HEK293 (cell line): ENCODE data around the gene AUP1.

Experiments
- CTCF ChIA-PET: fragments of 350-600 bp; formaldehyde crosslinking; extraction: SDS; loops from one replicate; lab custom pipeline; 2021; ENCODE audit warnings: antibody characterized with exemption; lab: Yijun Ruan, JAX
- POLR2A ChIA-PET: fragments of 300-600 bp; formaldehyde crosslinking; extraction: SDS; loops from one replicate; lab custom pipeline; 2020; ENCODE audit warnings: antibody characterized with exemption, inconsistent platforms; lab: Yijun Ruan, JAX
- H3K27ac ChIP-seq: fragments of 200-500 bp; sonication (Bioruptor generic); 2 replicates; pipeline ENCODE4 v1.5.1; 2014; ENCODE audit warnings: low read depth, low read length, control low read depth, inconsistent platforms; ENCODE audit errors: extremely low read depth
- H3K36me3 ChIP-seq, 2 experiments: fragments of 200-500 bp in 1 of 2; sonication (Bioruptor generic) in 1 of 2; 1 replicate in 1 of 2; 2 replicates in 1 of 2; pipeline ENCODE4 v1.5.1; 2014 to 2017; ENCODE audit warnings: inconsistent platforms in 2 of 2, low read length in 2 of 2; ENCODE audit not compliant: control insufficient read depth in 2 of 2, insufficient read depth in 1 of 2
- H3K4me1 ChIP-seq: fragments of 200-500 bp; sonication (Bioruptor generic); 2 replicates; pipeline ENCODE4 v1.5.1; 2014; ENCODE audit warnings: mild to moderate bottlenecking, low read length, inconsistent platforms; ENCODE audit not compliant: control insufficient read depth, insufficient read depth
- H3K4me3 ChIP-seq: 2 replicates; pipeline ENCODE4 v1.5.1; 2011; ENCODE audit warnings: low read depth, mild to moderate bottlenecking, control low read depth, low read length, moderate library complexity
- H3K9me3 ChIP-seq: fragments of 200-500 bp; sonication (Bioruptor generic); 2 replicates; pipeline ENCODE4 v1.5.1; 2014; ENCODE audit warnings: low read depth, low read length, inconsistent platforms; ENCODE audit not compliant: control insufficient read depth, insufficient read depth
- BCL11A ChIP-seq: fragments of 450-650 bp; formaldehyde crosslinking; IDR thresholded peaks from 2 replicates; pipeline ENCODE4 v1.5.1; 2016; ENCODE audit warnings: low read depth, missing biosample characterization, missing genetic modification characterization
- GLI2 ChIP-seq: fragments of 450-650 bp; formaldehyde crosslinking; IDR thresholded peaks from 2 replicates; pipeline ENCODE4; 2017; ENCODE audit warnings: missing biosample characterization, missing genetic modification characterization, low read depth, borderline replicate concordance
- OSR2 ChIP-seq: fragments of 450-650 bp; formaldehyde crosslinking; IDR thresholded peaks from 2 replicates; pipeline ENCODE4 v1.5.1; 2016; ENCODE audit warnings: missing biosample characterization, missing genetic modification characterization
- PATZ1 ChIP-seq: fragments of 450-650 bp; formaldehyde crosslinking; IDR thresholded peaks from 2 replicates; pipeline ENCODE4 v1.5.1; 2016; ENCODE audit warnings: missing biosample characterization, missing genetic modification characterization
- RBAK ChIP-seq: fragments of 450-650 bp; formaldehyde crosslinking; IDR thresholded peaks from 2 replicates; pipeline ENCODE4 v1.5.1; 2016; ENCODE audit warnings: missing biosample characterization, missing genetic modification characterization
- REPIN1 ChIP-seq: fragments of 450-650 bp; formaldehyde crosslinking; IDR thresholded peaks from 2 replicates; pipeline ENCODE4 v1.5.1; 2017; ENCODE audit warnings: missing biosample characterization, missing genetic modification characterization, low read depth
- ZBTB17 ChIP-seq: fragments of 450-650 bp; formaldehyde crosslinking; IDR thresholded peaks from 2 replicates; pipeline ENCODE4 v1.5.1; 2016; ENCODE audit warnings: missing biosample characterization, missing genetic modification characterization
- ZBTB20 ChIP-seq: fragments of 450-650 bp; formaldehyde crosslinking; IDR thresholded peaks from 2 replicates; pipeline ENCODE4 v1.5.1; 2016; ENCODE audit warnings: missing biosample characterization, missing genetic modification characterization
- ZBTB21 ChIP-seq: fragments of 450-650 bp; formaldehyde crosslinking; IDR thresholded peaks from 2 replicates; pipeline ENCODE4 v1.5.1; 2017; ENCODE audit warnings: missing biosample characterization, missing genetic modification characterization
- ZFHX2 ChIP-seq: fragments of 450-650 bp; formaldehyde crosslinking; conservative IDR thresholded peaks from 2 replicates; pipeline ENCODE4 v1.5.1; 2016; ENCODE audit warnings: missing biosample characterization, missing genetic modification characterization
- ZNF132 ChIP-seq: fragments of 450-650 bp; formaldehyde crosslinking; IDR thresholded peaks from 2 replicates; pipeline ENCODE4 v1.5.1; 2017; ENCODE audit warnings: missing biosample characterization, missing genetic modification characterization, borderline replicate concordance
- ZNF138 ChIP-seq: fragments of 450-650 bp; formaldehyde crosslinking; IDR thresholded peaks from 2 replicates; pipeline ENCODE4 v1.5.1; 2016; ENCODE audit warnings: missing biosample characterization, missing genetic modification characterization, borderline replicate concordance
- ZNF174 ChIP-seq: fragments of 450-650 bp; formaldehyde crosslinking; IDR thresholded peaks from 2 replicates; pipeline ENCODE4 v1.5.0; 2017; ENCODE audit warnings: missing biosample characterization, mild to moderate bottlenecking, missing genetic modification characterization
- ZNF221 ChIP-seq: fragments of 450-650 bp; formaldehyde crosslinking; IDR thresholded peaks from 2 replicates; pipeline ENCODE4 v1.5.1; 2017; ENCODE audit warnings: missing biosample characterization, missing genetic modification characterization, borderline replicate concordance
- ZNF274 ChIP-seq, 2 experiments: fragments of 200-500 bp in 1 of 2; fragments of 450-650 bp in 1 of 2; sonication (Bioruptor generic) in 1 of 2; formaldehyde crosslinking in 1 of 2; IDR thresholded peaks; 2 replicates each; pipeline versions ENCODE4 v1.5.1 to v1.6.1; 2014 to 2016; ENCODE audit warnings: borderline replicate concordance in 1 of 2, inconsistent platforms in 1 of 2, low read length in 1 of 2, missing biosample characterization in 1 of 2, missing genetic modification characterization in 1 of 2
- ZNF302 ChIP-seq: fragments of 450-650 bp; formaldehyde crosslinking; IDR thresholded peaks from 2 replicates; pipeline ENCODE4 v1.5.1; 2016; ENCODE audit warnings: missing biosample characterization, missing genetic modification characterization, low read depth
- ZNF37A ChIP-seq: fragments of 450-650 bp; IDR thresholded peaks from 2 replicates; pipeline ENCODE4 v1.5.1; 2018; ENCODE audit warnings: missing biosample characterization, missing genetic modification characterization
- ZNF391 ChIP-seq: fragments of 450-650 bp; formaldehyde crosslinking; IDR thresholded peaks from 2 replicates; pipeline ENCODE4 v1.5.1; 2016; ENCODE audit warnings: low read depth, missing biosample characterization, missing genetic modification characterization, borderline replicate concordance
- ZNF394 ChIP-seq: fragments of 450-650 bp; formaldehyde crosslinking; IDR thresholded peaks from 2 replicates; pipeline ENCODE4 v1.5.1; 2016; ENCODE audit warnings: missing biosample characterization, missing genetic modification characterization, mild to moderate bottlenecking, moderate library complexity, borderline replicate concordance
- ZNF449 ChIP-seq: fragments of 450-650 bp; formaldehyde crosslinking; IDR thresholded peaks from 2 replicates; pipeline ENCODE4 v1.5.1; 2017; ENCODE audit warnings: missing biosample characterization, mild to moderate bottlenecking, missing genetic modification characterization, moderate library complexity
- ZNF548 ChIP-seq: fragments of 450-650 bp; formaldehyde crosslinking; IDR thresholded peaks from 2 replicates; pipeline ENCODE4 v1.5.1; 2016; ENCODE audit warnings: missing biosample characterization, missing genetic modification characterization
- ZNF560 ChIP-seq: fragments of 450-650 bp; formaldehyde crosslinking; IDR thresholded peaks from 2 replicates; pipeline ENCODE4 v1.5.1; 2017; ENCODE audit warnings: missing biosample characterization, missing genetic modification characterization, borderline replicate concordance
- ZNF571 ChIP-seq: fragments of 450-650 bp; formaldehyde crosslinking; IDR thresholded peaks from 2 replicates; pipeline ENCODE4 v1.5.0; 2017; ENCODE audit warnings: missing biosample characterization, missing genetic modification characterization
- ZNF621 ChIP-seq: fragments of 450-650 bp; formaldehyde crosslinking; IDR thresholded peaks from 2 replicates; pipeline ENCODE4 v1.5.1; 2017; ENCODE audit warnings: missing biosample characterization, missing genetic modification characterization
- ZNF704 ChIP-seq: fragments of 450-650 bp; formaldehyde crosslinking; IDR thresholded peaks from 2 replicates; pipeline ENCODE4 v1.5.1; 2016; ENCODE audit warnings: missing biosample characterization, missing genetic modification characterization
- ZNF791 ChIP-seq: fragments of 450-650 bp; formaldehyde crosslinking; IDR thresholded peaks from 2 replicates; pipeline ENCODE4 v1.5.1; 2016; ENCODE audit warnings: missing biosample characterization, missing genetic modification characterization
- TF ChIP-seq, protein P1 (sequence below): fragments of 450-650 bp; formaldehyde crosslinking; IDR thresholded peaks from 2 replicates; pipeline ENCODE4 v1.5.1; 2016; ENCODE audit warnings: missing biosample characterization, missing genetic modification characterization, low read depth
- TF ChIP-seq, protein P2 (sequence below): sonication (generic); formaldehyde crosslinking; IDR thresholded peaks from 2 replicates; pipeline ENCODE4 v1.8.1; 2022; ENCODE audit warnings: mild to moderate bottlenecking, moderate library complexity, missing genetic modification reagents

Gene AUP1

DNA sequence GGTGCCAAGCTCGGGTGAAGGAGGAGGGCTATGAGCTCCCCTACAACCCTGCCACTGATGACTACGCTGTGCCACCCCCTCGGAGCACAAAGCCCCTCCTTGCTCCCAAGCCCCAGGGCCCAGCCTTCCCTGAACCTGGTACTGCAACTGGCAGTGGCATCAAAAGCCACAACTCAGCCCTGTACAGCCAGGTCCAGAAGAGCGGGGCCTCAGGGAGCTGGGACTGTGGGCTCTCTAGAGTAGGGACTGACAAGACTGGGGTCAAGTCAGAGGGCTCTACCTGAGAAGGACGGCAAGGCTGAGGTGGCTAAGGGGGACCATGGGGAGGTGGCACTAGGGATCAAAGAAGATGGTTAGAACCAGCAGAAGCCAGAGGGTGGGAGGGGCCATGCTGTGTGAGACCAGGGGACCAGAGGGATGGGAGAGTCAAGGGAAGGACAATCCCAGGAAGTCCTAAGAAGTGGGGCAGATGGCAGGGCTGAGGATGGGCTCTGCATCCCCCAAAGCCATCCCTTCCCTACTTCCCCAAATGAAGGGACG, 27.4 kb upstream of the AUP1 start:
- H3K9me3 ChIP-seq, result no peaks in the 10 kb centered on the region
- H3K4me1 ChIP-seq, result no peaks in the 10 kb centered on the region; the same call in 1 of the 2 replicates
- peaks cover 0 to 3% of the 10 kb centered on the region in 2 experiments; a peak in 1 of 3 replicates for H3K36me3 ChIP-seq
- TF ChIP-seq ZNF132 (no peak), ZNF791 (tag by site-specific recombination) (no peak), ZNF621 (tag by site-specific recombination) (no peak), PATZ1 (tag by site-specific recombination) (no peak), ZBTB20 (tag by site-specific recombination) (no peak), ZNF704 (tag by site-specific recombination) (no peak), ZNF449 (no peak), ZNF560 (no peak), ZBTB21 (tag by site-specific recombination) (no peak)
- H3K27ac ChIP-seq, result no peak overlapping the region
- POLR2A ChIA-PET, result no interaction called here
- no peak overlapping the region for H3K4me3 ChIP-seq
- CTCF ChIA-PET, result interaction anchor here (0.6 to 2.3 kb wide), 2 partner anchors 10 to 31 kb away, joined by 5 to 13 read pairs; no protein-coding TSS in a partner anchor

DNA sequence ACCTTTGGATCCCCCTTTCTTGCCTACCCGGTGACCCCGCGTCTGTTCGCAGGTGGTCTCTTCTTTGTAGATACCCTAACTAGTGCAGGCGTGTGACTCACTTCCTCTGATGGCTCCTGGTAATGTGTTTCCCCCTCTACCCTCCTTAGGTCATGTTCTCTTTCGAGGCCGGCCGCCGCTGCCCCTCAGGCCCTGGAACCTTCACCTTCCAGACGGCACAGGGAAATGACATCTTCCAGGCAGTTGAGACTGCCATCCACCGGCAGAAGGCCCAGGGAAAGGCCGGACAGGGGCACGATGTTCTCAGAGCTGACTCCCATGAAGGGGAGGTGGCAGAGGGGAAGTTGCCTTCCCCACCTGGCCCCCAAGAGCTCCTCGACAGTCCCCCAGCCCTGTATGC, 26.7 kb upstream of the AUP1 start:
- TF ChIP-seq ZNF548 (tag by site-specific recombination) (no peak), OSR2 (tag by site-specific recombination) (no peak), BCL11A (tag by site-specific recombination) (no peak), ZNF571 (no peak), ZNF174 (tag by site-specific recombination) (no peak), RBAK (tag by site-specific recombination) (no peak), ZFHX2 (no peak), ZNF302 (no peak), ZNF37A (tag by site-specific recombination) (no peak), REPIN1 (tag by site-specific recombination) (no peak), ZNF394 (tag by site-specific recombination) (no peak), ZNF138 (no peak), ZNF274 (IDR thresholded peaks at IDR 0.05; ENCODE audit: low read length) (no peak), ZNF274 (tag by site-specific recombination; IDR thresholded peaks at IDR 0.05; ENCODE audit: borderline replicate concordance) (no peak), ZBTB17 (tag by site-specific recombination) (no peak), ZNF391 (tag by site-specific recombination) (no peak), ZNF221 (tag by site-specific recombination) (no peak), GLI2 (no peak)
- TF ChIP-seq, protein P1, sequence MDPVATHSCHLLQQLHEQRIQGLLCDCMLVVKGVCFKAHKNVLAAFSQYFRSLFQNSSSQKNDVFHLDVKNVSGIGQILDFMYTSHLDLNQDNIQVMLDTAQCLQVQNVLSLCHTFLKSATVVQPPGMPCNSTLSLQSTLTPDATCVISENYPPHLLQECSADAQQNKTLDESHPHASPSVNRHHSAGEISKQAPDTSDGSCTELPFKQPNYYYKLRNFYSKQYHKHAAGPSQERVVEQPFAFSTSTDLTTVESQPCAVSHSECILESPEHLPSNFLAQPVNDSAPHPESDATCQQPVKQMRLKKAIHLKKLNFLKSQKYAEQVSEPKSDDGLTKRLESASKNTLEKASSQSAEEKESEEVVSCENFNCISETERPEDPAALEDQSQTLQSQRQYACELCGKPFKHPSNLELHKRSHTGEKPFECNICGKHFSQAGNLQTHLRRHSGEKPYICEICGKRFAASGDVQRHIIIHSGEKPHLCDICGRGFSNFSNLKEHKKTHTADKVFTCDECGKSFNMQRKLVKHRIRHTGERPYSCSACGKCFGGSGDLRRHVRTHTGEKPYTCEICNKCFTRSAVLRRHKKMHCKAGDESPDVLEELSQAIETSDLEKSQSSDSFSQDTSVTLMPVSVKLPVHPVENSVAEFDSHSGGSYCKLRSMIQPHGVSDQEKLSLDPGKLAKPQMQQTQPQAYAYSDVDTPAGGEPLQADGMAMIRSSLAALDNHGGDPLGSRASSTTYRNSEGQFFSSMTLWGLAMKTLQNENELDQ (tag by site-specific recombination), result no peak
- TF ChIP-seq, protein P2, sequence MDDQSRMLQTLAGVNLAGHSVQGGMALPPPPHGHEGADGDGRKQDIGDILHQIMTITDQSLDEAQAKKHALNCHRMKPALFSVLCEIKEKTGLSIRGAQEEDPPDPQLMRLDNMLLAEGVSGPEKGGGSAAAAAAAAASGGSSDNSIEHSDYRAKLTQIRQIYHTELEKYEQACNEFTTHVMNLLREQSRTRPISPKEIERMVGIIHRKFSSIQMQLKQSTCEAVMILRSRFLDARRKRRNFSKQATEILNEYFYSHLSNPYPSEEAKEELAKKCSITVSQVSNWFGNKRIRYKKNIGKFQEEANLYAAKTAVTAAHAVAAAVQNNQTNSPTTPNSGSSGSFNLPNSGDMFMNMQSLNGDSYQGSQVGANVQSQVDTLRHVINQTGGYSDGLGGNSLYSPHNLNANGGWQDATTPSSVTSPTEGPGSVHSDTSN, result no peak
- TF ChIP-seq, all 188 proteins: peak for 0
- ChIA-PET POLR2A (no interaction called here), CTCF (no interaction called here)
- H3K36me3 ChIP-seq, result peaks cover 0 to 7% of the 10 kb centered on the region in 2 experiments; a peak in 1 of 3 replicates
- no peaks in the 10 kb centered on the region for H3K9me3 ChIP-seq
- H3K4me1 ChIP-seq, result no peaks in the 10 kb centered on the region; the same call in 1 of the 2 replicates
- H3K27ac ChIP-seq, result no peak overlapping the region
- no peak overlapping the region for H3K4me3 ChIP-seq
